LNCaP clone FGC (cell line): Measurements from ENCODE around the gene ARHGEF19.
A peak's percentile ranks its signal among the peaks of the same experiment; 100 is the strongest.

ENCODE experiments used
- DNase-seq: peaks from one replicate; pipeline ENCODE4 v3.0.0-alpha.2; 2011; ENCODE audit warnings: low read depth
- H3K4me3 ChIP-seq: 2 replicates; pipeline ENCODE4 v1.5.1; 2011; ENCODE audit warnings: mild to moderate bottlenecking, low read depth, low read length, control low read depth
- CTCF ChIP-seq: IDR thresholded peaks from 2 replicates; pipeline ENCODE4 v1.5.1; 2012; ENCODE audit warnings: mild to moderate bottlenecking; ENCODE audit not compliant: control insufficient read depth, insufficient read depth; ENCODE audit errors: extremely low read depth

The ARHGEF19 gene

GRCh38 chr1:16244650-16245285 is 32.3 kb upstream of the ARHGEF19 start:
- H3K4me3 ChIP-seq: no peak overlapping the region
- TF ChIP-seq CTCF: no peak
- DNase-seq: no peak

- no peak overlapping the region for H3K4me3 ChIP-seq
- no peak for DNase-seq
- TF ChIP-seq CTCF: peak; percentile 65
Observed at GRCh38 chr1:16243936-16244649, 31.6 kb upstream of the ARHGEF19 start.

- no peak for DNase-seq
- H3K4me3 ChIP-seq: no peak overlapping the region
- no peak for TF ChIP-seq CTCF
Observed at GRCh38 chr1:16243215-16243610, 30.8 kb upstream of the ARHGEF19 start.

- no peak for DNase-seq
- no peak for TF ChIP-seq CTCF
- no peak overlapping the region for H3K4me3 ChIP-seq
Observed at GRCh38 chr1:16242556-16243214, 30.2 kb upstream of the ARHGEF19 start.

GRCh38 chr1:16241221-16241708 is 28.8 kb upstream of the ARHGEF19 start:
- DNase-seq: no peak
- no peak for TF ChIP-seq CTCF
- no peak overlapping the region for H3K4me3 ChIP-seq

- no peak for TF ChIP-seq CTCF
- DNase-seq: no peak
- no peak overlapping the region for H3K4me3 ChIP-seq
Observed at GRCh38 chr1:16239972-16240491, 27.6 kb upstream of the ARHGEF19 start.
